Renal cortical epithelial cell (primary cell): ENCODE measurements around the gene SF3A2. TPM values are rescaled to one million over a fixed set of nuclear protein-coding genes. Genes with fewer than 3 reads are reported as not detected.

ENCODE experiments used
- DNase-seq: peaks from one replicate; pipeline ENCODE4 v3.0.0-alpha.2; 2011; ENCODE audit warnings: low read depth
- total RNA-seq: library from RNA; depleted of rRNA; stranded (reverse); fragments of >200 nt; gene quantifications from 2 replicates; pipeline ENCODE4 v1.2.3, GENCODE V29; 2014

The SF3A2 gene
- total RNA-seq, 1 donor from 2014 or later = 39.2 TPM

- DNase-seq = no peak
Measured at GRCh38 chr19:2253106-2254063, 16.8 kb downstream of the SF3A2 start.

GRCh38 chr19:2254064-2254872 lies 17.6 kb downstream of the SF3A2 start:
- DNase-seq = no peak

- DNase-seq = no peak
Measured at GRCh38 chr19:2255112-2255845, 18.7 kb downstream of the SF3A2 start.

GRCh38 chr19:2255982-2256685 lies 19.5 kb downstream of the SF3A2 start, which contains the start of gene JSRP1:
TSS of gene JSRP1 (minus strand) at chr19:2256417. CDS start at chr19:2255314, 1,103 bp downstream.
- no peak for DNase-seq

- DNase-seq = no peak
Measured at GRCh38 chr19:2259336-2259735, 22.7 kb downstream of the SF3A2 start.

GRCh38 chr19:2260341-2260805 lies 23.7 kb downstream of the SF3A2 start:
- DNase-seq = peak; percentile 55

- DNase-seq = no peak
Measured at GRCh38 chr19:2261438-2262172, 25.0 kb downstream of the SF3A2 start.

GRCh38 chr19:2266183-2266993 lies 29.8 kb downstream of the SF3A2 start:
- DNase-seq = peak; percentile 38

- no peak for DNase-seq
Measured at GRCh38 chr19:2268480-2268830, 31.8 kb downstream of the SF3A2 start.

GRCh38 chr19:2268861-2269243 lies 32.2 kb downstream of the SF3A2 start:
- no peak for DNase-seq

GRCh38 chr19:2269244-2270156 lies 32.9 kb downstream of the SF3A2 start:
- peak; percentile 79 for DNase-seq

- DNase-seq = no peak
Measured at GRCh38 chr19:2270157-2270422, 33.5 kb downstream of the SF3A2 start.

GRCh38 chr19:2270423-2271233 lies 34.0 kb downstream of the SF3A2 start:
- DNase-seq = peak; percentile 33

GRCh38 chr19:2271234-2272103 lies 34.8 kb downstream of the SF3A2 start:
- no peak for DNase-seq

- DNase-seq = no peak
Measured at GRCh38 chr19:2273356-2274184, 36.9 kb downstream of the SF3A2 start.

- no peak for DNase-seq
Measured at GRCh38 chr19:2274185-2274711, 37.6 kb downstream of the SF3A2 start.
